ENCODE measurements around the gene SLC38A7.
"Not testable (repeated sequence)": the region's sequence is repeated elsewhere in the genome, so short reads cannot be mapped to it uniquely, and the experiment has no call there.

The SLC38A7 gene

DNA sequence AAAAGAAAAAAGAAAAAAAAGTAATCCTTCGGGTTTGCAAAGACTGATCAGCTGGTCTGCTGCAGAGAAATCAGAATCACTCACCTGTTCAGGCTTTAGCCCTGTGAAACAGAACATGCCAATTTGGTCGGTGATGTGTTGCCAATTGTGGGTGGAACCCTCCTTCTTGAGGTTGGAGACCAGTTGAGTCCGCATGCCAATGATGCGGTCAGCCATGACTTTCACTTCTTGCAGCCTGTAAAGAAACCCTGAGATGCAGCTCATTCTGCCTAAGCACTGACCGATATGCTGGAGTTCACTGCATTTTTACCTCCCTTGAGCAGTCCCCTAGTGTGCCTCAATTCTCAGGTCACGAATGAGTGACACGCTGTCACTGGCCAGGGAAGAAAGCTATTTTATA lies 24.8 kb upstream of the SLC38A7 start:
- in situ Hi-C loops (cut with MboI; ENCODE audit: low pct_unique_long_range_greater_than_20kb, low sequenced_read_pairs, unreplicated experiment): no loop called here
- TF ChIP-seq, protein P1, sequence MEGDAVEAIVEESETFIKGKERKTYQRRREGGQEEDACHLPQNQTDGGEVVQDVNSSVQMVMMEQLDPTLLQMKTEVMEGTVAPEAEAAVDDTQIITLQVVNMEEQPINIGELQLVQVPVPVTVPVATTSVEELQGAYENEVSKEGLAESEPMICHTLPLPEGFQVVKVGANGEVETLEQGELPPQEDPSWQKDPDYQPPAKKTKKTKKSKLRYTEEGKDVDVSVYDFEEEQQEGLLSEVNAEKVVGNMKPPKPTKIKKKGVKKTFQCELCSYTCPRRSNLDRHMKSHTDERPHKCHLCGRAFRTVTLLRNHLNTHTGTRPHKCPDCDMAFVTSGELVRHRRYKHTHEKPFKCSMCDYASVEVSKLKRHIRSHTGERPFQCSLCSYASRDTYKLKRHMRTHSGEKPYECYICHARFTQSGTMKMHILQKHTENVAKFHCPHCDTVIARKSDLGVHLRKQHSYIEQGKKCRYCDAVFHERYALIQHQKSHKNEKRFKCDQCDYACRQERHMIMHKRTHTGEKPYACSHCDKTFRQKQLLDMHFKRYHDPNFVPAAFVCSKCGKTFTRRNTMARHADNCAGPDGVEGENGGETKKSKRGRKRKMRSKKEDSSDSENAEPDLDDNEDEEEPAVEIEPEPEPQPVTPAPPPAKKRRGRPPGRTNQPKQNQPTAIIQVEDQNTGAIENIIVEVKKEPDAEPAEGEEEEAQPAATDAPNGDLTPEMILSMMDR (IDR thresholded peaks at IDR 0.05; ENCODE audit: extremely low read depth, insufficient read depth, missing control alignments): no peak

DNA sequence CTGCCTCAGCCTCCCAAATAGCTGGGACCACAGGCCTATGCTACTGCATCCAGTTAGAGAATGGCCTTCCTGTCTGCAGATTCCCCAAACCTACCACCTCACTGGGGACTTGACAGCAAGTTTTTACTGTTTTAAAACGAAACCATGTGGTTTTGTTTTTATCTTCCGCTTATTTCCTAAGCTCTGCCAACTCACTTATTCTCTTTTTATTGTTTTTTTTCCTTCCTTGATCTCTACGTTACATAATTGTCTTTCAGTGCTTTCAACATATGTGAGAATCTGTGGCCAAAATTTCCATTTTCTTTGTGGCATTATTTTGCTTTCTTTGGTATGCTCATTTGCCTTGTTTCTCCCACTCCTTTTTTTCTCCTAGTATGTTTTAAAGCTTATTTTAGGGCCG lies 14.6 kb upstream of the SLC38A7 start:
- in situ Hi-C loops (cut with MboI; ENCODE audit: low pct_unique_long_range_greater_than_20kb, low sequenced_read_pairs, unreplicated experiment): no loop called here
- TF ChIP-seq, protein P1 (IDR thresholded peaks at IDR 0.05; ENCODE audit: extremely low read depth, insufficient read depth, missing control alignments): no peak

More for the DNA sequence above, 24.8 kb upstream of the SLC38A7 start:
- no peak for DNase-seq (ENCODE audit: low spot score)

DNA sequence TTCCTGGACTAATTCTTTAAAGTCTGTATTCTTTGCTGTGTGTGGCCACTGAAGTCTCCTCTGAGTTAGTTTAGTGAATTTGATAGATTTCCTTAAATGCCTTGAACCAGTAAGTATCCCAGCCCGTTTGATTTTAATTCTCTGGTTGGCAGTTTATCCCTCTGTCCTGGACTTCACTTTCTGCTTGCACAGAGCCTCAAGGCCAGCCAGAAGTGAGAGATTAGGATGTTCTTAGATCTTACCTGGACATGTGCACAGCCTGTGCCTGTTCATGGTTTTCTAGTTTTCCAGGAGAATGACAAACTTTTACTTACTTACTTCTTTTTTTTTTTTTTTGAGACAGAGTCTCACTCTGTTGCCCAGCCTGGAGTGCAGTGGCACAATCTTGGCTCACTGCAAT lies 10.8 kb upstream of the SLC38A7 start:
- DNase-seq (ENCODE audit: low spot score): no peak
- TF ChIP-seq, protein P1 (IDR thresholded peaks at IDR 0.05; ENCODE audit: extremely low read depth, insufficient read depth, missing control alignments): no peak
- in situ Hi-C loops (cut with MboI; ENCODE audit: low pct_unique_long_range_greater_than_20kb, low sequenced_read_pairs, unreplicated experiment): no loop called here

More for the DNA sequence above, 14.6 kb upstream of the SLC38A7 start:
- DNase-seq (ENCODE audit: low spot score): no peak

DNA sequence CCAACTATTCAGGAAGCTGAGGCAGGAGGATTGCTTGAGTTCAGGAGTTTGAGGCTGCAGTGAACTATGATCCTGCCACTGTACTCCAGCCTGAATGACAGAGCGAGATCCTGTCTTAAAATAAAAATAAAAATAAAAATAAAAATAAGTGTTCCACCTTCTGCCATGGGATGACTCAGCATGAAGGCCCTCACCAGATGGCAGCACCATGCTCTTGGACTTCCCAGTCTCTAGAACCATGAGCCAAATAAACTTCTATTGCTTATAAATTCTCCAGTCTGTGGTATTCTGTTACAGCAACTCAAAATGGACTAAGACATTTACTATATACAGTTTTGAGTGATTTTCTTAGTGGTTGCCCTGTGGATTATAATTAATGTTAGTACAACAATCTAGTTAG lies 7.9 kb upstream of the SLC38A7 start:
- TF ChIP-seq, protein P1 (IDR thresholded peaks at IDR 0.05; ENCODE audit: extremely low read depth, insufficient read depth, missing control alignments): no peak
- no peak for DNase-seq (ENCODE audit: low spot score)
- in situ Hi-C loops (cut with MboI; ENCODE audit: low pct_unique_long_range_greater_than_20kb, low sequenced_read_pairs, unreplicated experiment): no loop called here

DNA sequence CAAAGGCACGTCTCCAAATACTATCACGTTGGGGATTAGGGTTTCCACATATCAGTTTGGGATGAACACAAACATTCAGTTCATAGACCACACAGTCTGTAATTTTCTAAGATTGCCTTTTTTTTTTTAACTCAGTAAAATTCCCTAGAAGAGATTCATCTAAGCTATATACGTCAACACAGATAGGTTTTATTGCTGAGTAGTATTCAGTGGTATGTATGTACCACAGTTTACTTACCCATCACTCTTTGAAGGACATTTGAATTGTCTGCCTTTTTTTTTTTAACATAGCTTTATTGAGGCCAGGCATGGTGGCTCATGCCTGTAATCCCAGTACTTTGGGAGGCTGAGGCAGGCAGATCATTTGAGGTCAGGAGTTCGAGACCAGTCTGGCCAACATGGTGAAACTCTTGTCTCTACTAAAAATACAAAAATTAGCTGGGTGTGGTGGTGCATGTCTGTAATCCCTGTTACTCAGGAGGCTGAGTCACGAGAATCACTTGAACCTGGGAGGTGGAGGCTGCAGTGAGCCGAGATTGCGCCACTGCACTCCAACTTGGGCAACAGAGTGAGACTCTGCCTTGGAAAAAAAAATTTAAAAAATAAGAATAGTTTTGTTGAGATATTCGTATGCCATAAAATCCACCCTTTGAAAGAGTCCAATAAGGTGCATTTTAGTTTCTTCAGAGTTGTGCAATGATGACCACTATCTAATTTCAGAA lies 2.6 kb upstream of the SLC38A7 start:
- DNase-seq (ENCODE audit: low spot score); in situ Hi-C loops (cut with MboI; ENCODE audit: low pct_unique_long_range_greater_than_20kb, low sequenced_read_pairs, unreplicated experiment): not testable (repeated sequence)

DNA sequence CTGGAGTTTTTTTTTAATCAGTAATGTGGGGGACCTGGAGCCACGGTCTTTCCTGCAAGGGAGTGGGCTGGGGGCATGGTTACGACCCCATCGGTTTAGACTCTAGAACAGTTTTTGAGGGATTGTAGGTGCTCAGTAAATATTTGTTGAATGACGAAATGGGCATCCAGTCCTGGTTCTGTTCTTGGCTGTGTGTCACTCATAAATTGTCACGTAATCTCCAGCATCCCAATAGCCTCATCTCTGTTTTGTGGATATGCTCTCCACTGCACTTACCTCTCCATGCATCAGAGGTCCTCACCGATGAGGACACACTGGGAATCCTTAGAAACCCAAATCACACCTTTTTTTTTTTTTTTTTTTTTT lies 497 bp upstream of the SLC38A7 start:
- in situ Hi-C loops (cut with MboI; ENCODE audit: low pct_unique_long_range_greater_than_20kb, low sequenced_read_pairs, unreplicated experiment): no loop called here
- DNase-seq (ENCODE audit: low spot score): no peak
- TF ChIP-seq, protein P1 (IDR thresholded peaks at IDR 0.05; ENCODE audit: extremely low read depth, insufficient read depth, missing control alignments): no peak

DNA sequence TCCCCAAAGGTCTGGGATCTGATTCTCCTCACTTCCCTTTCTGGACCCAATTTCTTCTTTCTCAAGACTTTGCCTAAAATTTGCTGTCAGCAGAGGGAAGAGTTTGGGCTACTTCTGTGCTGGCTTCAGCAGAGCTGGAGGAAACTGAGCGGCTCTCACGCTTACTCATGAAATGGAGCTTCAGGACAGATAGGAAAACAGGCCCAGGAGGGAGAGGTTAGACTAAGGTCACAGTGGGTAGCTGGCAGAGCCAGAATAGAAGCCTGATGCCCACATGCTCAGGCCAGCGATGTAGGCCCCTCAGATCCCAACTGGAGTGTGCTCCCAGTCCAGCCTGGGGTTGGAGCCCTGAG lies 593 bp downstream of the SLC38A7 start:
- DNase-seq (ENCODE audit: low spot score): no peak
- TF ChIP-seq, protein P1 (IDR thresholded peaks at IDR 0.05; ENCODE audit: extremely low read depth, insufficient read depth, missing control alignments): no peak
- in situ Hi-C loops (cut with MboI; ENCODE audit: low pct_unique_long_range_greater_than_20kb, low sequenced_read_pairs, unreplicated experiment): no loop called here

All from GM13977 (cell line).